Right forelimb (tissue), 1 donor: ENCODE results near the gene TOPORS.
"Not testable (repeated sequence)": the region's sequence is repeated elsewhere in the genome, so short reads cannot be mapped to it uniquely, and the experiment has no call there.

Experiments
- DNase-seq: peaks from one replicate; pipeline ENCODE4 v3.0.0-alpha.2; 2018

The TOPORS gene

GRCh38 chr9:32565967-32566366 lies 13.6 kb upstream of the TOPORS start:
- no peak for DNase-seq

GRCh38 chr9:32558408-32558934 lies 6.1 kb upstream of the TOPORS start:
- no peak for DNase-seq

GRCh38 chr9:32554591-32554990 lies 2.2 kb upstream of the TOPORS start:
- DNase-seq = no peak

DNA sequence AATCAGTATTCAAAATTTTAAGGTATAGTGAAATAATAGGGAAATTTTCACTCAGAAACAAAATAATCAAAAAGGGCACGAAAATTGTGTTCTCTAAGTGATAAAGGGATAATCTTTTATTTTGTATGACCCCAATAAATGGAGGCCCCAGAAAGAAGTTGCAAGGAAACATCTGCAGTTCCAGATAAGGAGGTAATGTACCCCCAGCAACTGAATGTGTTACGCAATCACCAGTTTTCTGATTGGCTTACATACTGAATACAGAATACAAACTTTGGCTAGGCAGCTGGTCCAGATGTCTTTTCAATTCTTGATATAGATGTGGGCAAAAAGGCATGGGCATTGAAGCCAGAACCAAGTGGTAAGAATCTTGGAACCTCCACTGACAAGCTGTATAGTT lies 1.7 kb upstream of the TOPORS start:
- no peak for DNase-seq

DNA sequence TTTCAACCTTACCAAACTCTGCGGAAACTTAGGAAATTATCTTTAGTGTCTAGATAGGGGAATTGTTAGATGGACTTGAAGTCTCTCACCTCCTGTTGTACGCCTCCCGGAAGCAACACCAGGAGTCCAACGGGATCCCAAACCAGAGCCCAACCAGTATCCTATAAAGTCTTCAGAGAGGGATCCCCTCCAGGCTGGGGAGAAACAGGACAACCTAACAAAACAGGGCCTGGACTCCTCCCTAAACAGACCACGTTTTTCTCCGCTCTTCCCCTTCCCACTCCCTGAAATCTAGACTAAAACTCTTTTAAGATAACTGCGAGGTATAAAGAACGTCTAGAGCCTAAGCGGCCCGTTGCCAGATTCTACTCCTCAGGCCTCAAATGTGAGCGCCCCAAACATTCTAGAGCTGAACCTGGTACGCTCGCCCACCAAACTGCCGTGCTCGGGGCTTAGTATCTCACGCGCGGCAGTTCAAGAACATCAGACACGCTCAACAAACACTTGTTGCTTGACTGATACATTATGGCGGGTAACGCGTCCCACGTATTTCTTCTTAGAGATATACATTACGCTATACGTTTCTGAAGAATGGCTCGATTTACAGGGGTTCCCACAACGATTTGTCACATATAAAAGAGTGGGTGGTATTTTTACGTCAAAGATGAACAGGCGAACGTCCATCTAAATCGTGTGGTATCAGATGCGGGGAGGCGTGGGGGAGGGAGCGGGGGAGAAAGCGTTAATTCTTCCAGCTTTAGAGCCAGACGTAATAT lies 922 bp downstream of the TOPORS start:
- peak; percentile 58 for DNase-seq

DNA sequence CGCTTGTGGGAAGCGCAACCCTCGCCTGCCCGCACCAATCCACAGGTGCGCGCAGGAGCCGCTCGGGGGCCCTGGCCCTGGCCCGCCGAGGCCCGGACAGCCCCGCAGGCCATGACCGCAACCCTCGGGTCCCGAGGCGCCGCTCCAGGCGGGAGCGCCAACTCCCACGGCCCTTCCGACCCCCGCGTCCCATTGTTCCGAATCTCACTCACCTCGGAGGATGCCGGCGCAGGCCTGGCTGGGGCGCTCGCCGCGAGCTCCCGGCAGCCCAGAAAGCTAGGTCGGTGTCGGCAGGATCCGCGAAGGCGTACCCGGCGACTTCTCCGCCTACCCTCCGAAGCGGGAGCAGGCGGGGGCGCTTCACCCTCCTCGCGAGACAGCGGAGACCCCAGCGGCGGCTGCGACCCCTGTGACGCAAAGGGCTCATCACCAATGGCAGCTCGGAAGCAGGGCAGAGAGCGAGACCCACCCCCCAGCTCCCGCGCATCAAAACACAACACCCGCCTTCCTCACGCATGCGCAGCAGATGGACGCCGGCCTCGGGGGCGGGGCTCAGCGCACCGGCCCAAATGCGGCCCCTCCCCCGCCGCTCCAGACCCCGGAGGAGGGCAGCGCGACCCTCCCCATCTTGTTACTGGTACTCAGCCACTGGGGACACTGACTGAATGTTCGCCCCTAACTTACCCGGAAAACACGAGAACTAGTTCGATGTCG lies 1.7 kb downstream of the TOPORS start:
- DNase-seq = peak; percentile 97

DNA sequence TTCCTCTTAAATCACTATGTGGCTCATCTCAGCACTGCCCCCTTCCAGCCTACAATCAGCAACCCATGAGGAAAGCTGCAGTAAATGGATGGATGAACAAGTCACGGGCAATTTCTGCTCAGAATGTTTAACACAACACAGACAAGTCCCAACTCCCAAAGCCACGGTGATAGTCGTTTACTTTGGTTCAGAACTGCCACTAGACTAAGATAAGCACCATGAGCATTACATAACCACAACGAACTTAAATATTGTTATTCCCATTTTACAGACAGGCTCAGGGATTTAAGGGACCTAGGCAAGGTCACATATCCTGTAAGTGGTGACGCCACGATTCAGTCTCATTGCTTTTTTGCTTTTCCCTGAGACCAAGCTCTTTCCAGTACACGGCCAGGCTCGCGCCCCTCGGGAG lies 2.2 kb downstream of the TOPORS start:
- no peak for DNase-seq

DNA sequence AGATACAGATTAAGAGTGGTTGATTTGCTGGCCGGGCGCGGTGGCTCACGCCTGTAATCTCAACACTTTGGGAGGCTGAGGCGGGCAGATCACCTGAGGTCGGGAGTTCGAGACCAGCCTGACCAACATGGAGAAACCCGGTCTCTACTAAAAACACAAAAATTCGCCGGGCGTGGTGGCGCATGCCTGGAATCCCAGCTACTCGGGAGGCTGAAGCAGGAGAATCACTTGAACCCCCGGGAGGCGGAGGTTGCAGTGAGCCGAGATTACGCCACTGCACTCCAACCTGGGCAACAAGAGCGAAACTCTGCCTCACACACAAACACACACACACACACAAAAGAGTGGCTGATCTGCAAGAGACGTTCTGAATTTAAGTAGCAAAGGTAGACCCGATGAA lies 4.2 kb downstream of the TOPORS start:
- not testable (repeated sequence) for DNase-seq

DNA sequence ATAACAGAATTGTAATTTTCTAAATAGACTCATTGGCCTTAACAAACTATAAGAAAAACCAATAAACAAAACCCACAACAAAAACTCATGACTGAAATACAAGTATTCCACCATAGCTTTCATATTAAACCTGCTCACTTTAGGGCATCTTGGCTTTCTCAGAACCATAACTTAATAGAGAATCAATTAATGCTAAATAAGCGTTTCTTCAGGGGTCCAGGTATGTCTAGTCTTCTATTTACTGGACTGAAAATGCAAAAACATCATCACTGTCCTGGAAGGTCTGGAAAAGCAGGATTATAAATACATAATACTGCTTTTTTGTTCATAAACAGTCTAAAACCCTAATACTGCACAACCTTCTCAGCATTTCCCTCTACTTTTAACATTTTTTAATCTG lies 6.5 kb downstream of the TOPORS start:
- DNase-seq = no peak

DNA sequence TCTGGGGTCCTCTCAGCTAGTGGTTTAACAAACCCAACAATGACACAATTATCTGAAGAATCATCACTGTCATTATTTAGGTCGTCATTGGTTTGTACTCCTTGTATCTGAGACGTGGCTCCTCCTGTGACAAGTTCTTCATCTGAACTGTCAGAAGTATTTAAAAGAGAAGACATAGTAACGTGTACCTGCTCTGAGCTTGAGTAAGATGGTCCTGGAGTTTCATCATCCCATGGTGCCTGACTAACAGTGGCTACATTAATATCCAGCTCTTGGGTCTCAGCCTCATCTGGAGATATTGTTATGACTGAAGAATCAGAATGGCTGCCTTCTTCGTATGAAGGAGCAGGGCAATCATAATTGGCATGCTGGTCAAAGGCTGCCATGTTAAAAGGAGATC lies 9.3 kb downstream of the TOPORS start:
- no peak for DNase-seq

GRCh38 chr9:32533816-32534215 lies 18.6 kb downstream of the TOPORS start:
- DNase-seq = no peak

GRCh38 chr9:32533336-32533735 lies 19.1 kb downstream of the TOPORS start:
- DNase-seq = no peak

GRCh38 chr9:32526707-32527048 lies 25.7 kb downstream of the TOPORS start:
- no peak for DNase-seq

GRCh38 chr9:32526041-32526706 lies 26.2 kb downstream of the TOPORS start, which contains the start of gene RIGI:
Gene RIGI, minus strand, starts transcription at chr9:32526196. Its CDS starts 30 bp downstream, at chr9:32526166.
- peak; percentile 93 for DNase-seq

DNA sequence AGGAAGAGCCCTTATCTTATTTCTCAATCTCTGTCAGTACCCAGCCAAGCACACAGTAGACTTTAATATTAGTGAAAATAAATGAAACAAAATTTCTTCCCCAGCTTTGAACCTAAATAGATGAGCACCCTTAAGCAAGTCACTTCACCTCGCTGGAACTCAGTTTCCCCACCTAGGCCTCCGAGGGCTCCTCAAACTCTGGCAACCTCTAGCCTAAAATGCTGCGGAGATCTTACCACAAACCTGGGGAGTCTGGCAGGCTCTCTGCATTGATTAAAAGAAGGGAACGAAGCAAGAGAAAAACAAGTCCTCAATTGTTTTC lies 26.7 kb downstream of the TOPORS start:
- no peak for DNase-seq

GRCh38 chr9:32524892-32525708 lies 27.3 kb downstream of the TOPORS start:
- DNase-seq = no peak

GRCh38 chr9:32524558-32524891 lies 27.9 kb downstream of the TOPORS start:
- DNase-seq = not testable (repeated sequence)

DNA sequence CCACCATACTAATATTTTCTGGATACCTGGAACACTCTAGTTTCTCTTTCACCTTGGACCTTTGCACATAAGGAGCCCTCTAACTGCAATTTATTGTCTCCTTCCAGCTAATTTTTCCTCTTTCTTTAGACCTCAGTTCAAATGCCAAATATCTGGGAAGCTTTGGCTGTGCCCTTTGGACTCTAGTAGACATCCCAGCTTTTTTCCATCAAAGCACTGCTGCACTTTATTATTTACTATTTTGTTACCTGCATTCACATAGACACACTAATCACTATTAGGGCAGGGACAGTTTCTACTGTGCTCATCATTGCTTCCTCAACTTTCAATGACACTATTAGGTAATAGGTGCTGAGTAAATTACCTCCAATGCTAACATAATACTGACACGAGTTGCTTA lies 28.5 kb downstream of the TOPORS start:
- DNase-seq = no peak

- no peak for DNase-seq
Measured at GRCh38 chr9:32518276-32518675, 34.1 kb downstream of the TOPORS start.

DNA sequence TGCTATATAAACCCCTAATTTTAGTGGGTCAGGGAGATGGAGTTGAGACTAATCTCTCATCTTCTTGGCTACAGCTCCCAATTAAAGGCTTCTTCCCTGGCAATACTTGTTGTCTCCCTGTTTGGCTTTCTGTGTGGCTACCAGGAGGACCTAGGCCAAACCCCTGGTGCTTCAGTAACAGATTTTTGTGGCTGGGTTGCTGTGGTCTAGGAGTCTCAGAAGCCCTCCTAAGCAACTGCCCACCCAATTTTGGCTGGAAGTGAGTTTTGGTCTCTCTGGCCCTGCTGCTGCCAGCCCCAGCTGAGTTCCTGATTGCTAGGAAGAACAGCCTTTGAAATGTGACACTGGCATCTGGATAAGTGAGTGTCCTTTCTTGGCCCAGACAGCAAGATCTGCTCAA lies 36.1 kb downstream of the TOPORS start:
- no peak for DNase-seq

GRCh38 chr9:32508728-32509127 lies 43.7 kb downstream of the TOPORS start:
- no peak for DNase-seq

DNA sequence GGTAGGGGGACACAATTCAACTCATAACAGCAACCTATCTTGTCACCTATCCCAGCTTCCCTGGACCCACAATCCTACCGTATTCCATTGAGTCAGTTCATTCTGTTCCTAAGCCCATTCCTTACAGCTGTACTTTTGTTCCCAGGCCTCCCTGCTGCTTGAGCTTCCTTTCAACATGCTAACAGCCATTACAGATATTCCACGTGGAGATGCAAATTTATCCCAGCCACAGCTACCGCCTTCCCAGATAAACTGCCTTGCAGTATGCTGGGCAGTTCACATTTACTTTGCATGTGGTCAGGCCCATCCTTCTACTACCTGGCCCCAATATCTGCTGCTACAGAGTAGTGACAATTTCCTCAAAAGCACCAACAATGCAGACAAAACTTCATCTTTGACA lies 49.4 kb downstream of the TOPORS start:
- no peak for DNase-seq

GRCh38 chr9:32502464-32502863 lies 49.9 kb downstream of the TOPORS start:
- DNase-seq = no peak
